ELR (cell line): ENCODE data around the gene THSD4.
A peak's percentile ranks its signal among the peaks of the same experiment; 100 is the strongest.
"Not testable (repeated sequence)": the region's sequence is repeated elsewhere in the genome, so short reads cannot be mapped to it uniquely, and the experiment has no call there.

Experiments used
- DNase-seq: peaks from one replicate; pipeline ENCODE4 v3.0.0-alpha.2; 2015; ENCODE audit warnings: low read depth

Gene THSD4

GRCh38 chr15:71431343-71432336 is 316.4 kb downstream of the THSD4 start:
- no peak for DNase-seq

- no peak for DNase-seq
Measured at GRCh38 chr15:71433402-71433801, 318.1 kb downstream of the THSD4 start.

GRCh38 chr15:71434774-71435173 is 319.5 kb downstream of the THSD4 start:
- peak; percentile 57 for DNase-seq

GRCh38 chr15:71435552-71435951 is 320.3 kb downstream of the THSD4 start:
- no peak for DNase-seq

- no peak for DNase-seq
Measured at GRCh38 chr15:71436854-71437253, 321.6 kb downstream of the THSD4 start.

- DNase-seq, result no peak
Measured at GRCh38 chr15:71437404-71437803, 322.1 kb downstream of the THSD4 start.

GRCh38 chr15:71437919-71438318 is 322.6 kb downstream of the THSD4 start:
- peak; percentile 35 for DNase-seq

- DNase-seq, result not testable (repeated sequence)
Measured at GRCh38 chr15:71439478-71439877, 324.2 kb downstream of the THSD4 start.

GRCh38 chr15:71440489-71441110 is 325.3 kb downstream of the THSD4 start:
- DNase-seq, result peak; percentile 75

GRCh38 chr15:71443538-71443937 is 328.3 kb downstream of the THSD4 start:
- DNase-seq, result peak; percentile 66

GRCh38 chr15:71444032-71444810 is 328.9 kb downstream of the THSD4 start:
- no peak for DNase-seq

- peak; percentile 83 for DNase-seq
Measured at GRCh38 chr15:71444866-71445590, 329.8 kb downstream of the THSD4 start.

- DNase-seq, result peak; percentile 84
Measured at GRCh38 chr15:71447328-71448250, 332.3 kb downstream of the THSD4 start.

- DNase-seq, result peak; percentile 72
Measured at GRCh38 chr15:71448688-71449114, 333.4 kb downstream of the THSD4 start.

- no peak for DNase-seq
Measured at GRCh38 chr15:71449363-71449762, 334.1 kb downstream of the THSD4 start.

- DNase-seq, result no peak
Measured at GRCh38 chr15:71449956-71450355, 334.7 kb downstream of the THSD4 start.

- DNase-seq, result no peak
Measured at GRCh38 chr15:71451130-71451529, 335.9 kb downstream of the THSD4 start.

GRCh38 chr15:71452893-71453292 is 337.6 kb downstream of the THSD4 start:
- no peak for DNase-seq

GRCh38 chr15:71454462-71454996 is 339.3 kb downstream of the THSD4 start:
- no peak for DNase-seq

- no peak for DNase-seq
Measured at GRCh38 chr15:71455107-71455506, 339.8 kb downstream of the THSD4 start.
